GM19035 (cell line): ENCODE results near the gene NEK11.

Experiments
- ATAC-seq: cut with Tn5 transposase; IDR thresholded peaks from one replicate; pipeline ENCODE4 v1.9.1; 2021; ENCODE audit not compliant: unreplicated experiment

NEK11 gene

GRCh38 chr3:131396170-131396569, 369.5 kb downstream of the NEK11 start:
- no peak for ATAC-seq

- ATAC-seq = no peak
These were observed 371.2 kb downstream of the NEK11 start for GRCh38 chr3:131397889-131398288.
